ENCODE results near the gene OCA2. TPM values are rescaled to one million over a fixed set of nuclear protein-coding genes. Genes with fewer than 3 reads are reported as not detected.

OCA2 gene
- total and polyA plus RNA-seq, 2 of the 8 experiments (the other 6 are each of a cell fraction or from before 2014, with no cell fraction given) = 0.20 TPM

DNA sequence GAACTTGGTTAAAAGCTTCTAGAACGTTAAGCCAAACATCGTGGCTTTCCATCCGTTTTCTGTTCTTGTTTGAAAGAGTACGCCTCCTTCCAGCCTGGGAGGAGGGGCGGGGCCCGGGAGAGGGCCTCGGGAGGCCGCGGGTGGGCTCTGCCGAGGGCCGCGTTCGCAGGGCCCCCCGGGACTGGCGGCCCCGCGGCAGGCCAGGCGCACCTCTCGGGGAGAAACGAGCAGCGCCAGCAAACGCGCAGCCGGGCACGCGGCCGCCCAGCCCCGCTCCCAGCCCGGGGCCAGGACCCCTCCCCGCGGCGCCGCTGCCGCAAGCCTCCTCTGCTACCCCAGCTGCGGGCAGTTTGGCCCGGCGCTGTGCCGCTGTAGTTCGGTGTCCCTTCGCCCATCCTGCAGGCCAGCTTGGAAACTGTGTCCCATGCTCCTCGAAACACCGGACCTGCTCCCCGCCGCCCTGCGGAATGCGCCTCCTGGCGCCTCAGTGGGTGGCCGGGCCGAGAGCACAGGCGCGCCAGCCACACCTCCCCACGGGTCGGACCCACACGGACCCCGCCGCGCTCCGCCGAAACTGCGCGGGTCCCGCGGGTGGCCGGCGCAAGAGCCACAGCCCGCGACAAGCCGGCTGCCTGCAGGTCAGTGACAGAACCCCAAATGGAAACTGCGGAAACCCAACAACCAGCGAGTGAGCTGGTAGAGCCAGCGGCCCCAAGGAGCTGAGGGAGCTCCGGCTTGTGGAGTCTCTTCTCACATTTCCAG lies 2.3 kb downstream of the OCA2 start (continued):
- TF ChIP-seq RNF2 (IDR thresholded peaks at IDR 0.05; ENCODE audit: borderline replicate concordance, low read depth, low read length, missing control alignments, poor library complexity, severe bottlenecking) (peak; percentile 51), SIRT6 (IDR thresholded peaks at IDR 0.05; ENCODE audit: low read length) (no peak), CHD1 (IDR thresholded peaks at IDR 0.05; ENCODE audit: low read depth, low read length) (no peak), CTBP2 (IDR thresholded peaks at IDR 0.05; ENCODE audit: borderline replicate concordance, insufficient read depth, insufficient read length, low read length) (no peak), E2F6 (IDR thresholded peaks at IDR 0.05) (peak; percentile 48; the same call in 1 of the 2 replicates), KDM4A (IDR thresholded peaks at IDR 0.05; ENCODE audit: low read depth, low read length, severe bottlenecking) (peak; percentile 70), ASH2L (IDR thresholded peaks at IDR 0.05; ENCODE audit: low read length) (peak; percentile 40), HDAC2 (IDR thresholded peaks at IDR 0.05; ENCODE audit: borderline replicate concordance in 1 of 2, low read depth in 2 of 2, low read length in 2 of 2) (no peak)

All from H1 (cell line).